Caco-2 (cell line): ENCODE data around the gene GHR. TPM values are rescaled to one million over a fixed set of nuclear protein-coding genes. Genes with fewer than 3 reads are reported as not detected.

Experiments used
- BruUV-seq: library from RNA; stranded (reverse); fragments of 400-500 nt; replicated peaks from 2 replicates; lab custom pipeline; 2021; lab: Mats Ljungman, UMichigan
- CTCF ChIA-PET: fragments of 300-600 bp; sonication (Branson Sonifier 250); formaldehyde crosslinking; loops from one replicate; lab custom pipeline; 2022; ENCODE audit warnings: antibody characterized with exemption; lab: Charles Lee
- POLR2A ChIA-PET: fragments of 300-600 bp; sonication (Branson Sonifier 250); formaldehyde crosslinking; loops from one replicate; lab custom pipeline; 2022; ENCODE audit warnings: antibody characterized with exemption; lab: Charles Lee
- DNase-seq, 2 experiments: peaks; one replicate each; pipeline versions ENCODE4 v3.0.0 to v3.0.0-alpha.2; 2020 to 2022
- H3K27me3 ChIP-seq: replicated peaks from 2 replicates; pipeline ENCODE4 v1.6.0; 2011; ENCODE audit warnings: low read length; ENCODE audit not compliant: control insufficient read depth, insufficient read depth
- H3K36me3 ChIP-seq: 2 replicates; pipeline ENCODE4 v1.5.1; 2011; ENCODE audit warnings: low read length; ENCODE audit not compliant: control insufficient read depth, insufficient read depth
- H3K4me1 ChIP-seq: fragments of 250-450 bp; sonication (Bioruptor Pico); 2 replicates; pipeline ENCODE4 v1.5.1; 2020; ENCODE audit warnings: mild to moderate bottlenecking
- H3K4me3 ChIP-seq: 2 replicates; pipeline ENCODE4 v1.5.1; 2011; ENCODE audit warnings: low read depth, mild to moderate bottlenecking, control low read depth, low read length
- H3K9me3 ChIP-seq: fragments of 250-450 bp; sonication (Bioruptor Pico); 2 replicates; pipeline ENCODE4 v1.5.1; 2020; ENCODE audit warnings: mild to moderate bottlenecking, moderate library complexity
- H3K27ac Mint-ChIP-seq: one replicate; pipeline ENCODE4 v1.8.0; 2022; ENCODE audit warnings: mixed read lengths; ENCODE audit not compliant: unreplicated experiment
- H3K27me3 Mint-ChIP-seq: one replicate; pipeline ENCODE4 v1.8.0; 2022; ENCODE audit warnings: mixed read lengths; ENCODE audit not compliant: insufficient read depth, unreplicated experiment
- H3K36me3 Mint-ChIP-seq: one replicate; pipeline ENCODE4 v1.8.0; 2022; ENCODE audit warnings: mild to moderate bottlenecking, mixed read lengths; ENCODE audit not compliant: insufficient read depth, unreplicated experiment
- H3K4me1 Mint-ChIP-seq: one replicate; pipeline ENCODE4 v1.8.0; 2022; ENCODE audit warnings: low read depth, mixed read lengths; ENCODE audit not compliant: unreplicated experiment
- H3K4me3 Mint-ChIP-seq: one replicate; pipeline ENCODE4 v1.8.0; 2022; ENCODE audit warnings: mild to moderate bottlenecking, moderate library complexity, mixed read lengths; ENCODE audit not compliant: unreplicated experiment
- H3K9me3 Mint-ChIP-seq: one replicate; pipeline ENCODE4 v1.8.0; 2022; ENCODE audit warnings: mixed read lengths; ENCODE audit not compliant: unreplicated experiment
- CTCF ChIP-seq, 2 experiments: fragments of 200-600 bp in 1 of 2; IDR thresholded peaks; 1 replicate in 1 of 2; 2 replicates in 1 of 2; pipeline versions ENCODE4 v1.5.1 to v1.8.0; 2011 to 2022; ENCODE audit warnings: antibody characterized with exemption in 1 of 2, control low read depth in 1 of 2, inconsistent platforms in 1 of 2, low read depth in 1 of 2, low read length in 1 of 2, mild to moderate bottlenecking in 1 of 2, moderate library complexity in 1 of 2; ENCODE audit not compliant: insufficient read depth in 1 of 2, severe bottlenecking in 1 of 2, unreplicated experiment in 1 of 2
- intact Hi-C: fragments of 100-400 bp; cut with micrococcal nuclease; formaldehyde crosslinking; loops from one replicate; pipeline ENCODE4 v1.10.0; 2022; ENCODE audit not compliant: unreplicated experiment
- total RNA-seq: library from RNA; stranded (reverse); gene quantifications from 2 replicates; pipeline ENCODE4 v1.2.3, GENCODE V29; 2022

The GHR gene
- total RNA-seq, 1 experiment from 2014 or later = 0.54 TPM

- H3K4me3 Mint-ChIP-seq = no peak overlapping the region
- H3K9me3 Mint-ChIP-seq = no peaks in the 10 kb centered on the region
- Histone ChIP-seq H3K9me3 (no peaks in the 10 kb centered on the region; the same call in 1 of the 2 replicates), H3K4me1 (no peaks in the 10 kb centered on the region), H3K27me3 (no peaks in the 10 kb centered on the region), H3K4me3 (no peak overlapping the region), H3K36me3 (no peaks in the 10 kb centered on the region)
- H3K27me3 Mint-ChIP-seq = no peaks in the 10 kb centered on the region
- no peaks in the 10 kb centered on the region for H3K4me1 Mint-ChIP-seq
- ChIA-PET POLR2A (no interaction called here), CTCF (interaction anchor here (0.6 kb wide), 1 partner anchor 1174 kb away, joined by 3 read pairs; no protein-coding TSS in a partner anchor)
- TF ChIP-seq CTCF (IDR thresholded peaks at IDR 0.05; ENCODE audit: insufficient read depth in 1 of 2, low read depth in 1 of 2, low read length in 1 of 2, severe bottlenecking in 1 of 2, unreplicated experiment in 1 of 2) = no peak
- BruUV-seq = no TSS peak
- no peaks in the 10 kb centered on the region for H3K36me3 Mint-ChIP-seq
- DNase-seq = no peak
- H3K27ac Mint-ChIP-seq = no peak overlapping the region
- intact Hi-C loops = no loop called here
These were observed 12.8 kb downstream of the GHR start for GRCh38 chr5:42436051-42436450.

- H3K9me3 Mint-ChIP-seq = peaks cover 10% of the 10 kb centered on the region
- BruUV-seq = no TSS peak
- ChIA-PET CTCF (no interaction called here), POLR2A (no interaction called here)
- no peak for DNase-seq
- Histone ChIP-seq H3K4me3 (no peak overlapping the region), H3K27me3 (no peaks in the 10 kb centered on the region), H3K36me3 (no peaks in the 10 kb centered on the region), H3K9me3 (no peaks in the 10 kb centered on the region), H3K4me1 (no peaks in the 10 kb centered on the region)
- intact Hi-C loops = no loop called here
- H3K36me3 Mint-ChIP-seq = no peaks in the 10 kb centered on the region
- H3K4me3 Mint-ChIP-seq = no peak overlapping the region
- no peak for TF ChIP-seq CTCF (IDR thresholded peaks at IDR 0.05; ENCODE audit: insufficient read depth in 1 of 2, low read depth in 1 of 2, low read length in 1 of 2, severe bottlenecking in 1 of 2, unreplicated experiment in 1 of 2)
- no peak overlapping the region for H3K27ac Mint-ChIP-seq
- H3K27me3 Mint-ChIP-seq = no peaks in the 10 kb centered on the region
- no peaks in the 10 kb centered on the region for H3K4me1 Mint-ChIP-seq
These were observed 31.2 kb downstream of the GHR start for GRCh38 chr5:42454216-42454995.

- Mint-ChIP-seq H3K9me3 (no peaks in the 10 kb centered on the region), H3K4me3 (no peak overlapping the region), H3K4me1 (no peaks in the 10 kb centered on the region), H3K36me3 (no peaks in the 10 kb centered on the region), H3K27me3 (peaks cover 4% of the 10 kb centered on the region), H3K27ac (no peak overlapping the region)
- no peak for TF ChIP-seq CTCF (IDR thresholded peaks at IDR 0.05; ENCODE audit: insufficient read depth in 1 of 2, low read depth in 1 of 2, low read length in 1 of 2, severe bottlenecking in 1 of 2, unreplicated experiment in 1 of 2)
- POLR2A ChIA-PET = no interaction called here
- Histone ChIP-seq H3K4me3 (no peak overlapping the region), H3K9me3 (no peaks in the 10 kb centered on the region), H3K27me3 (no peaks in the 10 kb centered on the region), H3K36me3 (no peaks in the 10 kb centered on the region), H3K4me1 (no peaks in the 10 kb centered on the region)
- no peak for DNase-seq
- intact Hi-C loops = no loop called here
- BruUV-seq = no TSS peak
- CTCF ChIA-PET = no interaction called here
These were observed 37.8 kb downstream of the GHR start for GRCh38 chr5:42461033-42461432.
